ENCODE results near the gene NCOR1.

Gene NCOR1

GRCh38 chr17:16191604-16192003 is 23.7 kb downstream of the NCOR1 start:
- Histone ChIP-seq H3K4me1 (ENCODE audit: low read length) (no peaks in the 10 kb centered on the region), H2AFZ (ENCODE audit: low read depth, low read length) (no peak overlapping the region), H3K4me2 (ENCODE audit: low read length) (no peak overlapping the region), H4K20me1 (ENCODE audit: insufficient read depth, low read length) (no peaks in the 10 kb centered on the region), H3K9ac (ENCODE audit: low read length) (no peak overlapping the region), H3K79me2 (ENCODE audit: low read length) (peaks cover 9% of the 10 kb centered on the region), H3K4me3 (ENCODE audit: low read length) (no peak overlapping the region), H3K27ac (ENCODE audit: low read length) (no peak overlapping the region), H3K9me3 (ENCODE audit: insufficient read depth, low read length) (no peaks in the 10 kb centered on the region), H3K27me3 (ENCODE audit: low read depth, low read length) (no peaks in the 10 kb centered on the region), H3K36me3 (replicated peaks; ENCODE audit: low read depth, low read length) (no peaks in the 10 kb centered on the region)
- TF ChIP-seq EZH2phosphoT487 (IDR thresholded peaks at IDR 0.05; ENCODE audit: low read depth) (no peak), CTCF (IDR thresholded peaks at IDR 0.05; ENCODE audit: low read depth, low read length) (no peak)

GRCh38 chr17:16190703-16191360 is 24.5 kb downstream of the NCOR1 start:
- no peaks in the 10 kb centered on the region for H3K27me3 ChIP-seq (ENCODE audit: low read depth, low read length)
- H3K4me1 ChIP-seq (ENCODE audit: low read length): no peaks in the 10 kb centered on the region
- no peak overlapping the region for H3K4me2 ChIP-seq (ENCODE audit: low read length)
- H2AFZ ChIP-seq (ENCODE audit: low read depth, low read length): no peak overlapping the region
- H3K9me3 ChIP-seq (ENCODE audit: insufficient read depth, low read length): no peaks in the 10 kb centered on the region
- H3K9ac ChIP-seq (ENCODE audit: low read length): no peak overlapping the region
- H3K4me3 ChIP-seq (ENCODE audit: low read length): no peak overlapping the region
- H3K36me3 ChIP-seq (replicated peaks; ENCODE audit: low read depth, low read length): peaks cover 3% of the 10 kb centered on the region
- TF ChIP-seq EZH2phosphoT487 (IDR thresholded peaks at IDR 0.05; ENCODE audit: low read depth) (no peak), CTCF (IDR thresholded peaks at IDR 0.05; ENCODE audit: low read depth, low read length) (no peak)
- H3K27ac ChIP-seq (ENCODE audit: low read length): no peak overlapping the region
- peaks cover 9% of the 10 kb centered on the region for H3K79me2 ChIP-seq (ENCODE audit: low read length)
- no peaks in the 10 kb centered on the region for H4K20me1 ChIP-seq (ENCODE audit: insufficient read depth, low read length)

- Histone ChIP-seq H4K20me1 (ENCODE audit: insufficient read depth, low read length) (no peaks in the 10 kb centered on the region), H2AFZ (ENCODE audit: low read depth, low read length) (no peak overlapping the region), H3K4me1 (ENCODE audit: low read length) (no peaks in the 10 kb centered on the region), H3K4me3 (ENCODE audit: low read length) (no peak overlapping the region), H3K9ac (ENCODE audit: low read length) (no peak overlapping the region), H3K27me3 (ENCODE audit: low read depth, low read length) (no peaks in the 10 kb centered on the region), H3K36me3 (replicated peaks; ENCODE audit: low read depth, low read length) (peaks cover 3% of the 10 kb centered on the region), H3K4me2 (ENCODE audit: low read length) (no peak overlapping the region), H3K9me3 (ENCODE audit: insufficient read depth, low read length) (no peaks in the 10 kb centered on the region), H3K79me2 (ENCODE audit: low read length) (peaks cover 6% of the 10 kb centered on the region), H3K27ac (ENCODE audit: low read length) (no peak overlapping the region)
- TF ChIP-seq EZH2phosphoT487 (IDR thresholded peaks at IDR 0.05; ENCODE audit: low read depth) (no peak), CTCF (IDR thresholded peaks at IDR 0.05; ENCODE audit: low read depth, low read length) (no peak)
These were observed 25.5 kb downstream of the NCOR1 start for GRCh38 chr17:16189791-16190348.

GRCh38 chr17:16187642-16188041 is 27.7 kb downstream of the NCOR1 start:
- Histone ChIP-seq H3K4me3 (ENCODE audit: low read length) (no peak overlapping the region), H3K4me2 (ENCODE audit: low read length) (no peak overlapping the region), H3K27me3 (ENCODE audit: low read depth, low read length) (no peaks in the 10 kb centered on the region), H4K20me1 (ENCODE audit: insufficient read depth, low read length) (no peaks in the 10 kb centered on the region), H3K27ac (ENCODE audit: low read length) (no peak overlapping the region), H3K36me3 (replicated peaks; ENCODE audit: low read depth, low read length) (peaks cover 3% of the 10 kb centered on the region), H2AFZ (ENCODE audit: low read depth, low read length) (no peak overlapping the region), H3K9me3 (ENCODE audit: insufficient read depth, low read length) (no peaks in the 10 kb centered on the region), H3K79me2 (ENCODE audit: low read length) (peaks cover 6% of the 10 kb centered on the region), H3K4me1 (ENCODE audit: low read length) (no peaks in the 10 kb centered on the region), H3K9ac (ENCODE audit: low read length) (no peak overlapping the region)
- TF ChIP-seq CTCF (IDR thresholded peaks at IDR 0.05; ENCODE audit: low read depth, low read length) (no peak), EZH2phosphoT487 (IDR thresholded peaks at IDR 0.05; ENCODE audit: low read depth) (no peak)
